ENCODE results near the gene CPT1B. TPM values are rescaled to one million over a fixed set of nuclear protein-coding genes. Genes with fewer than 3 reads are reported as not detected.

The CPT1B gene
- total RNA-seq, 1 donor from 2014 or later = 32.7 TPM

- H3K9me3 ChIP-seq (ENCODE audit: insufficient read depth, low read depth, low read length) = no peaks in the 10 kb centered on the region
- H3K4me2 ChIP-seq (ENCODE audit: low read length) = no peak overlapping the region
- H3K79me2 ChIP-seq (ENCODE audit: insufficient read depth, low read length) = no peaks in the 10 kb centered on the region
- DNase-seq (ENCODE audit: low read depth) = no peak
- no peaks in the 10 kb centered on the region for H3K4me1 ChIP-seq (ENCODE audit: insufficient read depth, low read length)
- Mint-ChIP-seq H3K4me3 (ENCODE audit: unreplicated experiment) (no peak overlapping the region), H3K36me3 (ENCODE audit: low read depth, unreplicated experiment) (no peaks in the 10 kb centered on the region), H3K9me3 (ENCODE audit: unreplicated experiment) (no peaks in the 10 kb centered on the region), H3K27me3 (ENCODE audit: low read depth, unreplicated experiment) (peaks cover 30% of the 10 kb centered on the region), H3K27ac (ENCODE audit: unreplicated experiment) (no peak overlapping the region), H3K4me1 (ENCODE audit: low read depth, unreplicated experiment) (peaks cover 5% of the 10 kb centered on the region)
- no peaks in the 10 kb centered on the region for H4K20me1 ChIP-seq (ENCODE audit: insufficient read depth, low read length)
- peak; percentile 19 for TF ChIP-seq EZH2 (IDR thresholded peaks at IDR 0.05; ENCODE audit: insufficient read depth, low read length)
- TF ChIP-seq, protein P1, sequence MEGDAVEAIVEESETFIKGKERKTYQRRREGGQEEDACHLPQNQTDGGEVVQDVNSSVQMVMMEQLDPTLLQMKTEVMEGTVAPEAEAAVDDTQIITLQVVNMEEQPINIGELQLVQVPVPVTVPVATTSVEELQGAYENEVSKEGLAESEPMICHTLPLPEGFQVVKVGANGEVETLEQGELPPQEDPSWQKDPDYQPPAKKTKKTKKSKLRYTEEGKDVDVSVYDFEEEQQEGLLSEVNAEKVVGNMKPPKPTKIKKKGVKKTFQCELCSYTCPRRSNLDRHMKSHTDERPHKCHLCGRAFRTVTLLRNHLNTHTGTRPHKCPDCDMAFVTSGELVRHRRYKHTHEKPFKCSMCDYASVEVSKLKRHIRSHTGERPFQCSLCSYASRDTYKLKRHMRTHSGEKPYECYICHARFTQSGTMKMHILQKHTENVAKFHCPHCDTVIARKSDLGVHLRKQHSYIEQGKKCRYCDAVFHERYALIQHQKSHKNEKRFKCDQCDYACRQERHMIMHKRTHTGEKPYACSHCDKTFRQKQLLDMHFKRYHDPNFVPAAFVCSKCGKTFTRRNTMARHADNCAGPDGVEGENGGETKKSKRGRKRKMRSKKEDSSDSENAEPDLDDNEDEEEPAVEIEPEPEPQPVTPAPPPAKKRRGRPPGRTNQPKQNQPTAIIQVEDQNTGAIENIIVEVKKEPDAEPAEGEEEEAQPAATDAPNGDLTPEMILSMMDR (IDR thresholded peaks at IDR 0.05; ENCODE audit: insufficient read depth, low read depth, low read length) = no peak
- no peaks in the 10 kb centered on the region for H3K36me3 ChIP-seq (ENCODE audit: insufficient read depth, low read length)
- H3K9ac ChIP-seq (ENCODE audit: low read length) = no peak overlapping the region
- FAIRE-seq = no peak
- no peak overlapping the region for H2AFZ ChIP-seq (ENCODE audit: low read depth, low read length)
- no peak overlapping the region for H3K4me3 ChIP-seq (ENCODE audit: insufficient read depth, low read depth, low read length)
- H3K27me3 ChIP-seq (ENCODE audit: insufficient read depth, low read length) = peaks cover 28% of the 10 kb centered on the region
- H3K27ac ChIP-seq (ENCODE audit: low read depth, low read length) = no peak overlapping the region
Observed at GRCh38 chr22:50548921-50549790, 29.1 kb downstream of the CPT1B start.

GRCh38 chr22:50548040-50548920 is 29.9 kb downstream of the CPT1B start:
- Histone ChIP-seq H3K79me2 (ENCODE audit: insufficient read depth, low read length) (no peaks in the 10 kb centered on the region), H3K4me1 (ENCODE audit: insufficient read depth, low read length) (no peaks in the 10 kb centered on the region), H3K9me3 (ENCODE audit: insufficient read depth, low read depth, low read length) (no peaks in the 10 kb centered on the region), H4K20me1 (ENCODE audit: insufficient read depth, low read length) (no peaks in the 10 kb centered on the region), H3K4me2 (ENCODE audit: low read length) (no peak overlapping the region), H3K27ac (ENCODE audit: low read depth, low read length) (no peak overlapping the region), H3K4me3 (ENCODE audit: insufficient read depth, low read depth, low read length) (no peak overlapping the region), H3K36me3 (ENCODE audit: insufficient read depth, low read length) (no peaks in the 10 kb centered on the region), H3K27me3 (ENCODE audit: insufficient read depth, low read length) (peaks cover 26% of the 10 kb centered on the region), H3K9ac (ENCODE audit: low read length) (no peak overlapping the region), H2AFZ (ENCODE audit: low read depth, low read length) (no peak overlapping the region)
- Mint-ChIP-seq H3K27me3 (ENCODE audit: low read depth, unreplicated experiment) (peaks cover 30% of the 10 kb centered on the region), H3K4me3 (ENCODE audit: unreplicated experiment) (no peak overlapping the region), H3K36me3 (ENCODE audit: low read depth, unreplicated experiment) (no peaks in the 10 kb centered on the region), H3K4me1 (ENCODE audit: low read depth, unreplicated experiment) (peaks cover 5% of the 10 kb centered on the region), H3K9me3 (ENCODE audit: unreplicated experiment) (no peaks in the 10 kb centered on the region), H3K27ac (ENCODE audit: unreplicated experiment) (no peak overlapping the region)
- peak; percentile 77 for TF ChIP-seq EZH2 (IDR thresholded peaks at IDR 0.05; ENCODE audit: insufficient read depth, low read length)
- TF ChIP-seq, protein P1 (IDR thresholded peaks at IDR 0.05; ENCODE audit: insufficient read depth, low read depth, low read length) = no peak
- DNase-seq (ENCODE audit: low read depth) (no peak), FAIRE-seq (no peak)
